ENCODE results near the gene TOM1L2.

Gene TOM1L2

GRCh38 chr17:17972126-17972951 is at the start of gene TOM1L2, which contains the start of gene DRC3:
TOM1L2 (minus strand) TSS chr17:17972400; CDS start chr17:17972313, 87 bp downstream.
DRC3 (plus strand) TSS chr17:17972862; CDS start chr17:17977599, 4,737 bp downstream.
- H3K27ac ChIP-seq (ENCODE audit: low read depth, low read length) = peak within 1 kb of the TSS; percentile 57
- peaks cover 41% of the 10 kb centered on the region for H3K79me2 ChIP-seq (ENCODE audit: control insufficient read depth, insufficient read depth, low read length, unreplicated experiment)
- H3K4me1 ChIP-seq (ENCODE audit: control insufficient read depth, insufficient read depth, low read length, unreplicated experiment) = peaks cover 12% of the 10 kb centered on the region
- peak within 1 kb of the TSS; percentile 81 for H3K4me3 ChIP-seq (ENCODE audit: low read depth, low read length)
- H3K27me3 ChIP-seq (ENCODE audit: insufficient read depth, low read length) = no peaks in the 10 kb centered on the region
- H3K36me3 ChIP-seq (ENCODE audit: insufficient read depth, low read length) = no peaks in the 10 kb centered on the region
- no peak within 1 kb of the TSS for H2AFZ ChIP-seq (ENCODE audit: low read length, unreplicated experiment)

GRCh38 chr17:18021372-18021771 is 49.2 kb upstream of the TOM1L2 start:
- Histone ChIP-seq H3K27ac (ENCODE audit: low read depth, low read length) (no peak overlapping the region), H3K36me3 (ENCODE audit: insufficient read depth, low read length) (no peaks in the 10 kb centered on the region), H2AFZ (ENCODE audit: low read length, unreplicated experiment) (no peak overlapping the region), H3K4me3 (ENCODE audit: low read depth, low read length) (no peak overlapping the region), H3K4me1 (ENCODE audit: control insufficient read depth, insufficient read depth, low read length, unreplicated experiment) (peaks cover 15% of the 10 kb centered on the region), H3K79me2 (ENCODE audit: control insufficient read depth, insufficient read depth, low read length, unreplicated experiment) (no peaks in the 10 kb centered on the region), H3K27me3 (ENCODE audit: insufficient read depth, low read length) (no peaks in the 10 kb centered on the region)

- H3K36me3 ChIP-seq (ENCODE audit: insufficient read depth, low read length) = no peaks in the 10 kb centered on the region
- no peak overlapping the region for H3K27ac ChIP-seq (ENCODE audit: low read depth, low read length)
Measured at GRCh38 chr17:18020971-18021370, 48.8 kb upstream of the TOM1L2 start.

GRCh38 chr17:18019838-18020154 is 47.6 kb upstream of the TOM1L2 start:
- Histone ChIP-seq H3K27ac (ENCODE audit: low read depth, low read length) (no peak overlapping the region), H3K36me3 (ENCODE audit: insufficient read depth, low read length) (no peaks in the 10 kb centered on the region), H3K79me2 (ENCODE audit: control insufficient read depth, insufficient read depth, low read length, unreplicated experiment) (no peaks in the 10 kb centered on the region), H3K27me3 (ENCODE audit: insufficient read depth, low read length) (no peaks in the 10 kb centered on the region), H3K4me1 (ENCODE audit: control insufficient read depth, insufficient read depth, low read length, unreplicated experiment) (no peaks in the 10 kb centered on the region), H3K4me3 (ENCODE audit: low read depth, low read length) (no peak overlapping the region), H2AFZ (ENCODE audit: low read length, unreplicated experiment) (no peak overlapping the region)

More at GRCh38 chr17:18020971-18021370, 48.8 kb upstream of the TOM1L2 start:
- H3K79me2 ChIP-seq (ENCODE audit: control insufficient read depth, insufficient read depth, low read length, unreplicated experiment) = no peaks in the 10 kb centered on the region
- H3K27me3 ChIP-seq (ENCODE audit: insufficient read depth, low read length) = no peaks in the 10 kb centered on the region
- no peak overlapping the region for H2AFZ ChIP-seq (ENCODE audit: low read length, unreplicated experiment)
- no peak overlapping the region for H3K4me3 ChIP-seq (ENCODE audit: low read depth, low read length)
- peaks cover 11% of the 10 kb centered on the region for H3K4me1 ChIP-seq (ENCODE audit: control insufficient read depth, insufficient read depth, low read length, unreplicated experiment)

- H3K27ac ChIP-seq (ENCODE audit: low read depth, low read length) = no peak overlapping the region
- no peak overlapping the region for H2AFZ ChIP-seq (ENCODE audit: low read length, unreplicated experiment)
- no peak overlapping the region for H3K4me3 ChIP-seq (ENCODE audit: low read depth, low read length)
- H3K79me2 ChIP-seq (ENCODE audit: control insufficient read depth, insufficient read depth, low read length, unreplicated experiment) = no peaks in the 10 kb centered on the region
- H3K36me3 ChIP-seq (ENCODE audit: insufficient read depth, low read length) = no peaks in the 10 kb centered on the region
- no peaks in the 10 kb centered on the region for H3K4me1 ChIP-seq (ENCODE audit: control insufficient read depth, insufficient read depth, low read length, unreplicated experiment)
- no peaks in the 10 kb centered on the region for H3K27me3 ChIP-seq (ENCODE audit: insufficient read depth, low read length)
Measured at GRCh38 chr17:18018411-18018921, 46.3 kb upstream of the TOM1L2 start.

GRCh38 chr17:18017958-18018357 is 45.8 kb upstream of the TOM1L2 start:
- Histone ChIP-seq H2AFZ (ENCODE audit: low read length, unreplicated experiment) (no peak overlapping the region), H3K79me2 (ENCODE audit: control insufficient read depth, insufficient read depth, low read length, unreplicated experiment) (no peaks in the 10 kb centered on the region), H3K4me1 (ENCODE audit: control insufficient read depth, insufficient read depth, low read length, unreplicated experiment) (no peaks in the 10 kb centered on the region), H3K4me3 (ENCODE audit: low read depth, low read length) (no peak overlapping the region), H3K27me3 (ENCODE audit: insufficient read depth, low read length) (no peaks in the 10 kb centered on the region), H3K27ac (ENCODE audit: low read depth, low read length) (no peak overlapping the region), H3K36me3 (ENCODE audit: insufficient read depth, low read length) (no peaks in the 10 kb centered on the region)

GRCh38 chr17:18016426-18016825 is 44.2 kb upstream of the TOM1L2 start:
- no peaks in the 10 kb centered on the region for H3K36me3 ChIP-seq (ENCODE audit: insufficient read depth, low read length)
- H2AFZ ChIP-seq (ENCODE audit: low read length, unreplicated experiment) = no peak overlapping the region
- no peaks in the 10 kb centered on the region for H3K79me2 ChIP-seq (ENCODE audit: control insufficient read depth, insufficient read depth, low read length, unreplicated experiment)
- no peaks in the 10 kb centered on the region for H3K27me3 ChIP-seq (ENCODE audit: insufficient read depth, low read length)
- no peak overlapping the region for H3K4me3 ChIP-seq (ENCODE audit: low read depth, low read length)
- H3K4me1 ChIP-seq (ENCODE audit: control insufficient read depth, insufficient read depth, low read length, unreplicated experiment) = no peaks in the 10 kb centered on the region
- no peak overlapping the region for H3K27ac ChIP-seq (ENCODE audit: low read depth, low read length)

- Histone ChIP-seq H3K4me1 (ENCODE audit: control insufficient read depth, insufficient read depth, low read length, unreplicated experiment) (no peaks in the 10 kb centered on the region), H3K27me3 (ENCODE audit: insufficient read depth, low read length) (no peaks in the 10 kb centered on the region), H3K36me3 (ENCODE audit: insufficient read depth, low read length) (no peaks in the 10 kb centered on the region), H3K79me2 (ENCODE audit: control insufficient read depth, insufficient read depth, low read length, unreplicated experiment) (no peaks in the 10 kb centered on the region), H3K4me3 (ENCODE audit: low read depth, low read length) (no peak overlapping the region), H3K27ac (ENCODE audit: low read depth, low read length) (no peak overlapping the region), H2AFZ (ENCODE audit: low read length, unreplicated experiment) (no peak overlapping the region)
Measured at GRCh38 chr17:18015593-18015992, 43.4 kb upstream of the TOM1L2 start.

- Histone ChIP-seq H3K36me3 (ENCODE audit: insufficient read depth, low read length) (no peaks in the 10 kb centered on the region), H3K27me3 (ENCODE audit: insufficient read depth, low read length) (no peaks in the 10 kb centered on the region), H2AFZ (ENCODE audit: low read length, unreplicated experiment) (no peak overlapping the region), H3K27ac (ENCODE audit: low read depth, low read length) (no peak overlapping the region), H3K4me3 (ENCODE audit: low read depth, low read length) (no peak overlapping the region), H3K4me1 (ENCODE audit: control insufficient read depth, insufficient read depth, low read length, unreplicated experiment) (peaks cover 5% of the 10 kb centered on the region), H3K79me2 (ENCODE audit: control insufficient read depth, insufficient read depth, low read length, unreplicated experiment) (no peaks in the 10 kb centered on the region)
Measured at GRCh38 chr17:18014006-18014405, 41.8 kb upstream of the TOM1L2 start.

GRCh38 chr17:18011286-18011685 is 39.1 kb upstream of the TOM1L2 start:
- no peak overlapping the region for H2AFZ ChIP-seq (ENCODE audit: low read length, unreplicated experiment)
- no peaks in the 10 kb centered on the region for H3K27me3 ChIP-seq (ENCODE audit: insufficient read depth, low read length)
- no peak overlapping the region for H3K4me3 ChIP-seq (ENCODE audit: low read depth, low read length)
- H3K27ac ChIP-seq (ENCODE audit: low read depth, low read length) = no peak overlapping the region
- H3K4me1 ChIP-seq (ENCODE audit: control insufficient read depth, insufficient read depth, low read length, unreplicated experiment) = peaks cover 14% of the 10 kb centered on the region
- H3K36me3 ChIP-seq (ENCODE audit: insufficient read depth, low read length) = no peaks in the 10 kb centered on the region
- H3K79me2 ChIP-seq (ENCODE audit: control insufficient read depth, insufficient read depth, low read length, unreplicated experiment) = no peaks in the 10 kb centered on the region

Measured in ACC112 (cell line).